ENCODE results near the gene VANGL1.

The VANGL1 gene

GRCh38 chr1:115641762-115642167 lies at the start of gene VANGL1:
TSS of gene VANGL1 (plus strand) at chr1:115641970. CDS start at chr1:115651414, 9,444 bp downstream.
- Histone ChIP-seq H3K9ac (ENCODE audit: low read depth in 1 of 2, low read length in 2 of 2) (peak within 1 kb of the TSS; percentile 72 to 85), H3K27ac (ENCODE audit: low read depth in 2 of 2, low read length in 2 of 2) (peak within 1 kb of the TSS; percentile 88), H3K9me3 (ENCODE audit: control insufficient read depth in 2 of 2, low read length in 2 of 2) (no peaks in the 10 kb centered on the region), H3K27me3 (ENCODE audit: control insufficient read depth in 2 of 2, insufficient read depth in 2 of 2, low read length in 2 of 2) (no peaks in the 10 kb centered on the region), H3K4me3 (ENCODE audit: low read length in 2 of 2) (peak within 1 kb of the TSS; percentile 79 to 93), H3K4me1 (ENCODE audit: control insufficient read depth in 2 of 2, insufficient read depth in 2 of 2, low read length in 2 of 2) (peaks cover 2 to 14% of the 10 kb centered on the region in 2 donors), H3K36me3 (ENCODE audit: control insufficient read depth in 2 of 2, insufficient read depth in 2 of 2, low read length in 2 of 2) (no peaks in the 10 kb centered on the region)

- no peak overlapping the region for H3K9ac ChIP-seq (ENCODE audit: low read depth in 1 of 2, low read length in 2 of 2)
- H3K4me3 ChIP-seq (ENCODE audit: low read length in 2 of 2): no peak overlapping the region
- no peaks in the 10 kb centered on the region for H3K4me1 ChIP-seq (ENCODE audit: control insufficient read depth in 2 of 2, insufficient read depth in 2 of 2, low read length in 2 of 2)
- no peaks in the 10 kb centered on the region for H3K9me3 ChIP-seq (ENCODE audit: control insufficient read depth in 2 of 2, low read length in 2 of 2)
- H3K36me3 ChIP-seq (ENCODE audit: control insufficient read depth in 2 of 2, insufficient read depth in 2 of 2, low read length in 2 of 2): no peaks in the 10 kb centered on the region
- H3K27me3 ChIP-seq (ENCODE audit: control insufficient read depth in 2 of 2, insufficient read depth in 2 of 2, low read length in 2 of 2): no peaks in the 10 kb centered on the region
- H3K27ac ChIP-seq (ENCODE audit: low read depth in 2 of 2, low read length in 2 of 2): no peak overlapping the region
These were observed 49.5 kb upstream of the VANGL1 start for GRCh38 chr1:115592264-115592663.

- Histone ChIP-seq H3K27ac (ENCODE audit: low read depth in 2 of 2, low read length in 2 of 2) (no peak overlapping the region), H3K4me1 (ENCODE audit: control insufficient read depth in 2 of 2, insufficient read depth in 2 of 2, low read length in 2 of 2) (no peaks in the 10 kb centered on the region), H3K9me3 (ENCODE audit: control insufficient read depth in 2 of 2, low read length in 2 of 2) (no peaks in the 10 kb centered on the region), H3K27me3 (ENCODE audit: control insufficient read depth in 2 of 2, insufficient read depth in 2 of 2, low read length in 2 of 2) (no peaks in the 10 kb centered on the region), H3K9ac (ENCODE audit: low read depth in 1 of 2, low read length in 2 of 2) (no peak overlapping the region), H3K4me3 (ENCODE audit: low read length in 2 of 2) (no peak overlapping the region), H3K36me3 (ENCODE audit: control insufficient read depth in 2 of 2, insufficient read depth in 2 of 2, low read length in 2 of 2) (no peaks in the 10 kb centered on the region)
These were observed 48.2 kb upstream of the VANGL1 start for GRCh38 chr1:115593365-115594259.

DNA sequence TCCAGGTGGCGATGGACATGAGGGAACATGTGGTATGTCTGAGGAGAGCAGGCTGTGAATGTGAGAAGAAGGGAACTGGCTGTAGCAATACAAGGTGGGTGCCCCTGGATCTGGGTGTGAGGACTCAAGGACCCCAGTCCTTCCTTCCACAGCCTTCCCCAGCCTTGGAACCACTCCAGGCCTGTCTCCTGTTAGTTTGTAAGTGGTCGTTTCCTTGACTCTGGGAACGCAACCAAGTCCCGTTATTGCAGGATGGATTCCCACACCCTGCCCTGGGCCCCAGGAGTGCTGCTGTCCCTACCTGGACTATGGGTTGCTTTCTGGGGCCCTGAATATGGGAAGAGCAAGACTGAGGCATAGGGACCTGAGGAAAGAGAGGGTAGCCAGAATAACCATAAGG lies 47.2 kb upstream of the VANGL1 start:
- Histone ChIP-seq H3K4me1 (ENCODE audit: control insufficient read depth in 2 of 2, insufficient read depth in 2 of 2, low read length in 2 of 2) (no peaks in the 10 kb centered on the region), H3K4me3 (ENCODE audit: low read length in 2 of 2) (no peak overlapping the region), H3K27ac (ENCODE audit: low read depth in 2 of 2, low read length in 2 of 2) (no peak overlapping the region), H3K36me3 (ENCODE audit: control insufficient read depth in 2 of 2, insufficient read depth in 2 of 2, low read length in 2 of 2) (no peaks in the 10 kb centered on the region), H3K9ac (ENCODE audit: low read depth in 1 of 2, low read length in 2 of 2) (no peak overlapping the region), H3K9me3 (ENCODE audit: control insufficient read depth in 2 of 2, low read length in 2 of 2) (no peaks in the 10 kb centered on the region), H3K27me3 (ENCODE audit: control insufficient read depth in 2 of 2, insufficient read depth in 2 of 2, low read length in 2 of 2) (no peaks in the 10 kb centered on the region)

- Histone ChIP-seq H3K9me3 (ENCODE audit: control insufficient read depth in 2 of 2, low read length in 2 of 2) (no peaks in the 10 kb centered on the region), H3K9ac (ENCODE audit: low read depth in 1 of 2, low read length in 2 of 2) (no peak overlapping the region), H3K36me3 (ENCODE audit: control insufficient read depth in 2 of 2, insufficient read depth in 2 of 2, low read length in 2 of 2) (no peaks in the 10 kb centered on the region), H3K27ac (ENCODE audit: low read depth in 2 of 2, low read length in 2 of 2) (no peak overlapping the region), H3K27me3 (ENCODE audit: control insufficient read depth in 2 of 2, insufficient read depth in 2 of 2, low read length in 2 of 2) (no peaks in the 10 kb centered on the region), H3K4me3 (ENCODE audit: low read length in 2 of 2) (no peak overlapping the region), H3K4me1 (ENCODE audit: control insufficient read depth in 2 of 2, insufficient read depth in 2 of 2, low read length in 2 of 2) (no peaks in the 10 kb centered on the region)
These were observed 46.3 kb upstream of the VANGL1 start for GRCh38 chr1:115595279-115596079.

- H3K9me3 ChIP-seq (ENCODE audit: control insufficient read depth in 2 of 2, low read length in 2 of 2): no peaks in the 10 kb centered on the region
- H3K36me3 ChIP-seq (ENCODE audit: control insufficient read depth in 2 of 2, insufficient read depth in 2 of 2, low read length in 2 of 2): no peaks in the 10 kb centered on the region
These were observed 45.5 kb upstream of the VANGL1 start for GRCh38 chr1:115596080-115596780.

DNA sequence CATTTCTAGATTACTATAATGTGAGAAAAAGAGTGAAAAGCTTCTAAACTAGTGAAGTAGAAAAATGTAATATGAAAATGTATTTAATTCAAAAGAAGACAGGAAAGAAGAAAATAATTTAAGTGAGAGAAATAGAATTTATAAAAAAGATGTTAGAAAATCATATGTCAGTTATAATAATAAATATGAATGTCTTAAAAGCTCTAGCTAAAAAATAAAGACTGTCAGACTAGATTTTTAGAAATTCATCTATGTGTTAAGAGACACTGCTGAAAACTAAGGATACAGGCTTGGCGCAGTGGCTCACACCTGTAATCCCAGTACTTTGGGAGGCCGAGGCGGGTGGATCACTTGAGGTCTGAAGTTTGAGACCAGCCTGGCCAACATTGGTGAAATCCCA lies 37.3 kb upstream of the VANGL1 start:
- Histone ChIP-seq H3K36me3 (ENCODE audit: control insufficient read depth in 2 of 2, insufficient read depth in 2 of 2, low read length in 2 of 2) (no peaks in the 10 kb centered on the region), H3K9me3 (ENCODE audit: control insufficient read depth in 2 of 2, low read length in 2 of 2) (no peaks in the 10 kb centered on the region), H3K4me3 (ENCODE audit: low read length in 2 of 2) (no peak overlapping the region), H3K27me3 (ENCODE audit: control insufficient read depth in 2 of 2, insufficient read depth in 2 of 2, low read length in 2 of 2) (no peaks in the 10 kb centered on the region), H3K9ac (ENCODE audit: low read depth in 1 of 2, low read length in 2 of 2) (no peak overlapping the region), H3K4me1 (ENCODE audit: control insufficient read depth in 2 of 2, insufficient read depth in 2 of 2, low read length in 2 of 2) (no peaks in the 10 kb centered on the region), H3K27ac (ENCODE audit: low read depth in 2 of 2, low read length in 2 of 2) (no peak overlapping the region)

More at GRCh38 chr1:115596080-115596780, 45.5 kb upstream of the VANGL1 start:
- Histone ChIP-seq H3K27me3 (ENCODE audit: control insufficient read depth in 2 of 2, insufficient read depth in 2 of 2, low read length in 2 of 2) (no peaks in the 10 kb centered on the region), H3K4me3 (ENCODE audit: low read length in 2 of 2) (no peak overlapping the region), H3K4me1 (ENCODE audit: control insufficient read depth in 2 of 2, insufficient read depth in 2 of 2, low read length in 2 of 2) (no peaks in the 10 kb centered on the region), H3K27ac (ENCODE audit: low read depth in 2 of 2, low read length in 2 of 2) (no peak overlapping the region), H3K9ac (ENCODE audit: low read depth in 1 of 2, low read length in 2 of 2) (no peak overlapping the region)

DNA sequence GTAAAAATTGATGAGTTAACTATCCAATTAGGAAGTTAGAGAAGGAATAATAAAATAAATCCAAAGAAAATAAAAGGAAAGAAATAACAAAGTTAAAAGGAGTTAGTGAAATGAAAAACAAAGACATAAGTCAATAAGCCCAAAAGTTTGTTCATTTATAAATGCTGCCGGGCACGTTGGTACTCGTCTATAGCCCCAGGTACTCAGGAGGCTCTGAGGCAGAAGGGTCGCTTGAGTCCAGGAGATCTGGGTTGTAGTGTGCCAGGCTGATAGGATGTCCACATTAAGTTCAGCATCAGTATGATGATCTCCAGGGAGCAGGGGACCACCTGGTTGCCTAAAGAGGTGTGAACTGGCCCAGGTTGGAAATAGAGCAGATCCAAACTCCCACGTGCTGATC lies 35.5 kb upstream of the VANGL1 start:
- Histone ChIP-seq H3K4me1 (ENCODE audit: control insufficient read depth in 2 of 2, insufficient read depth in 2 of 2, low read length in 2 of 2) (no peaks in the 10 kb centered on the region), H3K4me3 (ENCODE audit: low read length in 2 of 2) (no peak overlapping the region), H3K27ac (ENCODE audit: low read depth in 2 of 2, low read length in 2 of 2) (no peak overlapping the region), H3K27me3 (ENCODE audit: control insufficient read depth in 2 of 2, insufficient read depth in 2 of 2, low read length in 2 of 2) (no peaks in the 10 kb centered on the region), H3K9ac (ENCODE audit: low read depth in 1 of 2, low read length in 2 of 2) (no peak overlapping the region), H3K36me3 (ENCODE audit: control insufficient read depth in 2 of 2, insufficient read depth in 2 of 2, low read length in 2 of 2) (no peaks in the 10 kb centered on the region), H3K9me3 (ENCODE audit: control insufficient read depth in 2 of 2, low read length in 2 of 2) (no peaks in the 10 kb centered on the region)

DNA sequence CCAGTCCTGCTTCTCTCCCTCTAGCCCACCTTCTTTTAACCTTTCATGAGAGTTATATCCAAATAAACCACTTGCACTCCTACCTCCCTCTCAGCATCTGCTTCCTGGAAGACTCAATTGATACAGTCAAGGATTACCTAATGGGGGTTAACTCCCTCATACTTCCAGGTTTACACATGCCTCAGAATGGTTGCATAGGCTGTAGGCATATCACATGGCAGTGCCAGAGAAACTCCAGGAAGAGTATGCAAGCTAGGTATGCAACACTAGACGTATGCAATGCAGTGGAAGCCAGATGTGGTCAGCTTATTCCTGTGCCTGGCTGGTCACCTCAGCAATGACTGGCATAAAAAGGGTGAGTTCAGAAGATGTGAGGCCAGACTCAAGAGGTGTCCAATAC lies 32.7 kb upstream of the VANGL1 start:
- Histone ChIP-seq H3K4me3 (ENCODE audit: low read length in 2 of 2) (no peak overlapping the region), H3K27ac (ENCODE audit: low read depth in 2 of 2, low read length in 2 of 2) (no peak overlapping the region), H3K4me1 (ENCODE audit: control insufficient read depth in 2 of 2, insufficient read depth in 2 of 2, low read length in 2 of 2) (no peaks in the 10 kb centered on the region), H3K27me3 (ENCODE audit: control insufficient read depth in 2 of 2, insufficient read depth in 2 of 2, low read length in 2 of 2) (no peaks in the 10 kb centered on the region), H3K9ac (ENCODE audit: low read depth in 1 of 2, low read length in 2 of 2) (no peak overlapping the region), H3K36me3 (ENCODE audit: control insufficient read depth in 2 of 2, insufficient read depth in 2 of 2, low read length in 2 of 2) (no peaks in the 10 kb centered on the region), H3K9me3 (ENCODE audit: control insufficient read depth in 2 of 2, low read length in 2 of 2) (no peaks in the 10 kb centered on the region)

DNA sequence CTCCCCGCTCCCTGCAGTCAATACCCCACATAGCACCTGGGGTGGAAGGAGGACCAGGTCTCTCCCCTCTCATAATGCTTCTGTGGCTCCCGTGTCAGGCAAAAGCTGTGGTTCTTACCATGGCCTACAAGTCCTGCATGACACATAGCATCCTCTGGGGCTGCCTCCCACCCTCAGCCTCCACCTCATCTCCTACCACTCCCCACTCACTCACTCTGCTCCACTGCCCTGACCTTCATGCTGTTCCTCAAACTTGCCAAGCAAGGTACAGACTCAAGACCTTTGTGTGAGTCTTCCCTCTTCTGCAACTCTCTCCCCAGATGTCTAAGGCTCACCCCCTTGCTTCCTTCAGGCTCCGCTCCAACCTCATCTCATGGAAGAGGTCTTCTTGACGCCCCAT lies 28.0 kb upstream of the VANGL1 start:
- H3K4me1 ChIP-seq (ENCODE audit: control insufficient read depth in 2 of 2, insufficient read depth in 2 of 2, low read length in 2 of 2): no peaks in the 10 kb centered on the region
- no peaks in the 10 kb centered on the region for H3K9me3 ChIP-seq (ENCODE audit: control insufficient read depth in 2 of 2, low read length in 2 of 2)
- no peak overlapping the region for H3K4me3 ChIP-seq (ENCODE audit: low read length in 2 of 2)
- no peaks in the 10 kb centered on the region for H3K36me3 ChIP-seq (ENCODE audit: control insufficient read depth in 2 of 2, insufficient read depth in 2 of 2, low read length in 2 of 2)
- no peak overlapping the region for H3K27ac ChIP-seq (ENCODE audit: low read depth in 2 of 2, low read length in 2 of 2)
- no peak overlapping the region for H3K9ac ChIP-seq (ENCODE audit: low read depth in 1 of 2, low read length in 2 of 2)
- H3K27me3 ChIP-seq (ENCODE audit: control insufficient read depth in 2 of 2, insufficient read depth in 2 of 2, low read length in 2 of 2): no peaks in the 10 kb centered on the region

Data from mucosa of rectum (tissue), 2 donors.